Common myeloid progenitor, CD34-positive (primary cell): ENCODE data around the gene OLFML2B.

Source experiments
- CTCF ChIA-PET: fragments of 350-600 bp; sonication (Branson Sonifier 250); formaldehyde crosslinking; loops from one replicate; lab custom pipeline; 2021; ENCODE audit warnings: antibody characterized with exemption; lab: Charles Lee
- POLR2A ChIA-PET: fragments of 350-600 bp; sonication (Branson Sonifier 250); formaldehyde crosslinking; loops from one replicate; lab custom pipeline; 2021; ENCODE audit warnings: antibody characterized with exemption; lab: Charles Lee
- DNase-seq, 3 donors: peaks; one replicate each; pipeline versions ENCODE4 v3.0.0 to v3.0.0-alpha.2; 2013
- H3K27ac ChIP-seq, 2 experiments: 1 replicate in 1 of 2; 2 replicates in 1 of 2; pipeline ENCODE4 v1.7.0; 2013; ENCODE audit warnings: inconsistent platforms in 2 of 2, low read length in 2 of 2, mild to moderate bottlenecking in 2 of 2, low read depth in 1 of 2, moderate library complexity in 1 of 2; ENCODE audit not compliant: severe bottlenecking in 2 of 2, insufficient read depth in 1 of 2, poor library complexity in 1 of 2
- H3K27me3 ChIP-seq, 5 experiments: replicated peaks in 2 of 5; 1 replicate in 3 of 5; 2 replicates in 2 of 5; pipeline versions ENCODE4 v1.6.1 to v1.7.0; 2013; ENCODE audit warnings: low read length in 4 of 5, mild to moderate bottlenecking in 2 of 5, moderate library complexity in 2 of 5, inconsistent platforms in 1 of 5; ENCODE audit not compliant: insufficient read depth in 5 of 5, control insufficient read depth in 4 of 5
- H3K36me3 ChIP-seq, 4 experiments: 1 replicate in 2 of 4; 2 replicates in 2 of 4; pipeline versions ENCODE4 v1.6.1 to v1.7.0; 2013; ENCODE audit warnings: low read length in 3 of 4, control low read depth in 1 of 4, mild to moderate bottlenecking in 1 of 4; ENCODE audit not compliant: control insufficient read depth in 4 of 4, insufficient read depth in 4 of 4
- H3K4me1 ChIP-seq, 4 experiments: 1 replicate in 3 of 4; 2 replicates in 1 of 4; pipeline versions ENCODE4 v1.6.1 to v1.7.1; 2013; ENCODE audit warnings: low read length in 3 of 4, mild to moderate bottlenecking in 3 of 4, control low read depth in 1 of 4, inconsistent platforms in 1 of 4, moderate library complexity in 1 of 4; ENCODE audit not compliant: control insufficient read depth in 4 of 4, insufficient read depth in 4 of 4; ENCODE audit errors: control extremely low read depth in 1 of 4
- H3K4me3 ChIP-seq, 7 experiments: 1 replicate in 4 of 7; 2 replicates in 3 of 7; pipeline versions ENCODE4 v1.5.1 to v1.7.0; 2013; ENCODE audit warnings: mild to moderate bottlenecking in 7 of 7, low read length in 6 of 7, moderate library complexity in 6 of 7, inconsistent platforms in 2 of 7, low read depth in 2 of 7, control low read depth in 1 of 7; ENCODE audit not compliant: insufficient read depth in 4 of 7, control insufficient read depth in 1 of 7; ENCODE audit errors: extremely low read depth in 1 of 7
- H3K9me3 ChIP-seq, 5 experiments: 1 replicate in 4 of 5; 2 replicates in 1 of 5; pipeline versions ENCODE4 v1.6.1 to v1.7.1; 2013; ENCODE audit warnings: low read length in 4 of 5, mild to moderate bottlenecking in 2 of 5, inconsistent platforms in 1 of 5, low read depth in 1 of 5, moderate library complexity in 1 of 5; ENCODE audit not compliant: control insufficient read depth in 4 of 5, insufficient read depth in 2 of 5; ENCODE audit errors: control extremely low read depth in 1 of 5
- WGBS: methylation state at CpG from one replicate; pipeline ENCODE4 v1.1.5; 2013; ENCODE audit not compliant: insufficient coverage; 5-methylcytosine and 5-hydroxymethylcytosine counted together

OLFML2B gene

DNA sequence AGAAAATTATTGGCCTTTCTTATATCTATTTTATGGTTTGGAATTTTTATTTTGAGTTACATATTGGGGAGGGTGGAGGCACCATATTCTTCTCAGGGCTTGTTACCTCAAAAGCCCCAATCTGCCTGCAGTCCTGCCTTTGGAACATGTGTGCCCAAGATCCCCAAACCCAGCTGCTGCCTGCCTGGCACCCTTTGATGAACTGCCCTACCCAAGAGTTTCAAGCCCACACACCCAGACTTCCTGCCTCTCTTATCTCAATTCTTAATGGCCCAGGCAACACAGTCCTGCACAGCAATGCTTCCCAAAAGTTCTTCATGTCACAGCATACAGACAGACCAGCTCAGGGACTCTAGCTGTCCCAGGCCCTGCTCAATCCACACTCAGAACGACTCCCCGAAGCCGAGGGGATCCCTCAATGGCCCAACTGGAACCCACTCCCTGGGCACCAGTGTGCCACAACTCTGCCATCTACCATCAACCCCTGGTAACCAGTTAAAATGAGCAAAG, 19.2 kb downstream of the OLFML2B start:
- Histone ChIP-seq H3K4me3 (peak overlapping the region in 3 of 7 experiments; percentile 12 to 40 (median 26)), H3K9me3 (peaks cover 0 to 3% (median 0%) of the 10 kb centered on the region in 5 experiments), H3K4me1 (peaks cover 9 to 45% (median 31%) of the 10 kb centered on the region in 4 experiments), H3K27me3 (no peaks in the 10 kb centered on the region), H3K27ac (no peak overlapping the region), H3K36me3 (no peaks in the 10 kb centered on the region)
- POLR2A ChIA-PET: interaction anchor here (0.6 to 0.9 kb wide), 2 partner anchors 33 to 716 kb away, joined by 3 read pairs; no protein-coding TSS in a partner anchor
- CTCF ChIA-PET: interaction anchor here (0.8 to 1.6 kb wide), 4 partner anchors 10 to 19 kb away, joined by 3 to 5 read pairs (median 4); partner anchors contain the start of gene OLFML2B
- 57% methylated on average over 3 of the region's 3 CpGs for WGBS
- DNase-seq: peak in 2 of 3 donors; percentile 62 to 74

DNA sequence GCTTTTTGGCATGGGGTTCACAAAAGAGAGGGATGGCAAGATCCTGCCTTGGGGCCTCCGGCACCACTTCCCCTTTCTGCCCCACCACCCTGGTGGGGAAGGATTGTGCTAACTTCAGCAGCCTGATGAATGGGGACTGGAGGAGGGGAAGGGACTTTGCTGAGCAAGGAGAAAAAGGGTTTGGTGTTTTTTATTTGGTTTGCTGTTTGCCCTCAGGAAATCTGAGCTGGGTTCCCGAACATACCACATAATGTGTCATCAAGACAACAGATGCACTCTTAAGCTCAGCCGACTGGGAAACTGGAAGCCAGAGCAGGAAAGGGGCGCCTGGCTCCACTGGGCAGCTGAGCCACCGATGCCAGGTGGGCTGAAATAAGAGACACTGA, 19.8 kb downstream of the OLFML2B start:
- POLR2A ChIA-PET: interaction anchor here (0.6 to 0.9 kb wide), 2 partner anchors 33 to 717 kb away, joined by 3 read pairs; no protein-coding TSS in a partner anchor
- Histone ChIP-seq H3K27ac (peak overlapping the region in 1 of 2 experiments; percentile 38), H3K4me1 (peaks cover 9 to 47% (median 31%) of the 10 kb centered on the region in 4 experiments), H3K36me3 (no peaks in the 10 kb centered on the region), H3K9me3 (peaks cover 0 to 3% (median 0%) of the 10 kb centered on the region in 5 experiments), H3K27me3 (no peaks in the 10 kb centered on the region), H3K4me3 (peak overlapping the region in 4 of 7 experiments; percentile 15 to 40 (median 32))
- DNase-seq: peak; percentile 74 to 92 (median 91)
- WGBS: 0% methylated on average over 3 of the region's 5 CpGs
- CTCF ChIA-PET: interaction anchor here (0.8 to 1.6 kb wide), 3 partner anchors 9 to 20 kb away, joined by 3 to 5 read pairs (median 3); partner anchors contain the start of gene OLFML2B

DNA sequence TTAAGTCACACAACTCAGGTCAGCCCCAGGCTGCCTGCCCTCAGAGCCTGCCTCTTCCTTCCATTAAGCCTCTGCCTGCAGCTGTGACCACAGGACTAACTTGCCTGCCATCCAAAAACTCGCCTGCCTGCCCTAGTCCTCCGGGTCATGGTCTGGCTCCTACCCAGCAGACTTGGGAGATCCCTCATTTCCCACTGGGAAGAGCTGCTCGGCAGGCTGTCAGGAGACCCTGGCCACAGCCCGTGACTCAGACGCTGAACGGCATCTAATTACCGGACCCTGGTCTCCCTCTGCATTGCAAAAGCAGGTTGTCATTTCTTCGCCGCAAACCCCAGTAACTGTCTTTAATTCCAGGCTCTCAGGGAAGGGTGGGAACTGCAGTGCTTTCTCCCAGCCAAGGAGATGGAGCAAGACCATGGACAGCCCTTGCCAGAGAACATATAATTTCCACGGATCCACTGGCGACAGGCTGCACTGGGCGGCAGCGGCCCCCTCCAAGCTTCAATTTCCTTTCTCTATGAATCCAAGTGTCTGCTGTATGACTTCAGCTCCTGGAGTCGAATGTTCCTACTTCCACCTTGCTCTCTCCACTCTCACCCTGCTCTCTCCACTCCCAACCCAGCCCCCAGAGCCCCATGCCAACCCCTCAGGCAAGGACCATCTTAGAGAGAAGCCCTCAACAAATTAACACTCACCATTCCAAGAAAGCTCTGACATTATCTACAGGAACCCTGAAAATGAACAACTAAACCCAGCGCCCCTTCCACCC, 20.4 kb downstream of the OLFML2B start:
- H3K27me3 ChIP-seq: no peaks in the 10 kb centered on the region
- WGBS: 79% methylated on average over 13 of the region's 15 CpGs
- H3K9me3 ChIP-seq: peaks cover 0 to 3% (median 0%) of the 10 kb centered on the region in 5 experiments
- peak overlapping the region in 4 of 7 experiments; percentile 15 to 40 (median 26) for H3K4me3 ChIP-seq
- H3K36me3 ChIP-seq: no peaks in the 10 kb centered on the region
- H3K4me1 ChIP-seq: peaks cover 9 to 47% (median 31%) of the 10 kb centered on the region in 4 experiments
- POLR2A ChIA-PET: interaction anchor here (0.9 kb wide), 1 partner anchor 34 kb away, joined by 3 read pairs; no protein-coding TSS in a partner anchor
- CTCF ChIA-PET: interaction anchor here (1.6 kb wide), 1 partner anchor 11 kb away, joined by 5 read pairs; no protein-coding TSS in a partner anchor
- peak overlapping the region in 1 of 2 experiments; percentile 38 for H3K27ac ChIP-seq
- peak in 2 of 3 donors; percentile 25 to 28 for DNase-seq

DNA sequence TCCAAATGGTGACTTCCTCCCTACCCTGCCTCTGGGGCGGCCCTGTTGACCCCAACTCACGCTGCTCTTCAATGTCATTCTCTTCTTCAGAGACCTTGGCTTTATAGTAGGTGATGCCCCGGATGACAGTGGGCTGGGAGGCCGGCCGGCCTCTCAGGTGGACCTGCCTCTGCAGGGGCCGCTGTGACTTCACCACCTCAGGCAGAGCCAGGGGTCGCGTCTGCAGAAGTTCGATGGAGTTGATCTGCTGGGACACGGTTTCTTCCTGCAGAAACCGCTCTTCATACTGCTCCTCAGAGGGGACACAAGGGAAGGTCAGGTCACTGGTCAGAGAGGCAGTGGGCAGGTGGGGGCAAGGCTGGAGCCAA, 23.6 kb downstream of the OLFML2B start:
- peaks cover 0 to 3% (median 0%) of the 10 kb centered on the region in 5 experiments for H3K9me3 ChIP-seq
- no peak overlapping the region for H3K4me3 ChIP-seq
- H3K36me3 ChIP-seq: no peaks in the 10 kb centered on the region
- no peaks in the 10 kb centered on the region for H3K27me3 ChIP-seq
- ChIA-PET POLR2A (no interaction called here), CTCF (no interaction called here)
- peaks cover 9 to 39% (median 28%) of the 10 kb centered on the region in 4 experiments for H3K4me1 ChIP-seq
- WGBS: 95% methylated on average over 10 of the region's 11 CpGs
- no peak overlapping the region for H3K27ac ChIP-seq
- DNase-seq: no peak

DNA sequence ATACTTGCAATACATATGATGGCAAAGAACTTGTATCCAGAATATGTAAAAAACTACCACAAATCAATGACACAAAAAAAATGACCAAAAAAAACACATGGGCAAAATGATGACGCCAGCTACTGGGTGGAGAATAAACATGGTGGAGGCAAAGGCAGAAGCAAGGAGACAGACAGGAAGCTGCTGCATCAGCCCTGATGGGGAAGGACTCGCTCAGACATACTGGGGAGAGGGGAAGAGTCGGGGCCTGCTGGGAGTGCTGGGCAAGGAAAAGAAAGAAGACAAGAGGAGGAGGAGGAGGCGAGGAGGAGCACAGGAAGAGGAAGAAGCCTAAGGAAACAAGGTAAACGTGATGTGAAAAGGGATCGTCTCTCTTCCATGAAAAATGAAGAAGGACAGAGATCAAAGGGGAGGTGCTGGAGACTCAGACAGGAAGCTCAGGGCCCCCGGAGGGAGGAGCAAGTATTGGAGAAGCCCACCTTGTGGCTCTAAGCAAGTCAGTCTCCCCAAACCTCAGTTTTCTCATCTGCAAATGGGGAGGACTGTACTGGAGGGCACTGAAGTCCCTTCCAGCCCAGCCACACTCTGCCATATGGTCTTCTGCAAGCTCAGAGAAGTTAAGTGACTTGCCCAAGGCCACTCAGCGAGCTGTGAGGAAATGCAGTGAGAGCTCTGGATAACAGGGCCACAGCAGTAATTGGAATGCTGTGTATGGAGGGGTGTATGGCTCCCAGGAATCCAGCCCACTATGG, 24.2 kb downstream of the OLFML2B start:
- WGBS: 77% methylated on average over 8 of the region's 8 CpGs
- ChIA-PET CTCF (no interaction called here), POLR2A (no interaction called here)
- H3K27me3 ChIP-seq: no peaks in the 10 kb centered on the region
- H3K27ac ChIP-seq: no peak overlapping the region
- peaks cover 0 to 3% (median 0%) of the 10 kb centered on the region in 5 experiments for H3K9me3 ChIP-seq
- no peaks in the 10 kb centered on the region for H3K36me3 ChIP-seq
- no peak for DNase-seq
- no peak overlapping the region for H3K4me3 ChIP-seq
- peaks cover 5 to 33% (median 23%) of the 10 kb centered on the region in 4 experiments for H3K4me1 ChIP-seq

DNA sequence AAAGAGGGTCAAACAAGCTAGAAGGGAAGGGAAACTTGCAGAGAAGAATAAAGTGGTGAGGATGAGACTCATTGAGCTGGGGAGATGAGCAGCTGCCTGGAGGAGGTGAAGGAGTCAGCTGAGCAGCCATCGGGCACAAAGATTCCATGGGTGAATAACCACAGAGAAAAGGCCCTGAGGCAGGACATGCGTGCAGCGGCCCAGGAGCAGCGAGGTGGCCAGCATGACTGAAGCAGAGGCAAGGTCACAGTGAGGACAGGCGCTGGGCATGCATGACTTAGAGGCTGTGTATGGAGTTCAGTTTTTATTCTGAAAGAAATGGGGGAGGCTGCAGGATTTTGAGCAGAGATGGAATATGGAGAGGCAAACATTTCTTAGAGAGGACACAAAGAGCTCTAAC, 24.9 kb downstream of the OLFML2B start:
- Histone ChIP-seq H3K9me3 (peaks cover 0 to 3% (median 0%) of the 10 kb centered on the region in 5 experiments), H3K4me1 (peaks cover 3 to 26% (median 16%) of the 10 kb centered on the region in 4 experiments), H3K36me3 (no peaks in the 10 kb centered on the region), H3K27ac (no peak overlapping the region), H3K4me3 (no peak overlapping the region), H3K27me3 (no peaks in the 10 kb centered on the region)
- ChIA-PET CTCF (interaction anchor here (0.6 kb wide), 1 partner anchor 13 kb away, joined by 3 read pairs; no protein-coding TSS in a partner anchor), POLR2A (no interaction called here)
- WGBS: 94% methylated on average over 5 of the region's 5 CpGs
- DNase-seq: no peak
